CD14-positive monocyte (primary cell): Measurements from ENCODE around the gene CHMP4A. TPM values are rescaled to one million over a fixed set of nuclear protein-coding genes. Genes with fewer than 3 reads are reported as not detected.

Experiments used
- DNase-seq, 3 donors: peaks; one replicate each; pipeline ENCODE4 v3.0.0-alpha.2; 2011 to 2022
- H2AFZ ChIP-seq: 2 replicates; pipeline ENCODE4 v1.6.0; 2012; ENCODE audit warnings: mild to moderate bottlenecking, low read depth, low read length, inconsistent platforms; ENCODE audit not compliant: insufficient read depth, poor library complexity, severe bottlenecking
- H3K27ac ChIP-seq, 2 donors: 1 replicate in 1 of 2; 2 replicates in 1 of 2; pipeline ENCODE4 v1.5.1; 2012 to 2013; ENCODE audit warnings: low read length in 2 of 2, control low read depth in 1 of 2, inconsistent platforms in 1 of 2, low read depth in 1 of 2, mild to moderate bottlenecking in 1 of 2
- H3K27me3 ChIP-seq, 2 donors: one replicate each; pipeline versions ENCODE4 v1.6.0 to v1.6.1; 2011 to 2013; ENCODE audit warnings: low read length in 2 of 2; ENCODE audit not compliant: control insufficient read depth in 2 of 2, insufficient read depth in 2 of 2
- H3K36me3 ChIP-seq, 2 donors: replicated peaks in 1 of 2; 1 replicate in 1 of 2; 2 replicates in 1 of 2; pipeline versions ENCODE4 v1.5.1 to v1.6.1; 2012 to 2013; ENCODE audit warnings: low read length in 2 of 2, control low read depth in 1 of 2, inconsistent platforms in 1 of 2, mild to moderate bottlenecking in 1 of 2; ENCODE audit not compliant: insufficient read depth in 2 of 2, control insufficient read depth in 1 of 2
- H3K4me1 ChIP-seq, 2 donors: 1 replicate in 1 of 2; 2 replicates in 1 of 2; pipeline versions ENCODE4 v1.5.1 to v1.6.1; 2012 to 2013; ENCODE audit warnings: low read length in 2 of 2, control low read depth in 1 of 2, inconsistent platforms in 1 of 2, mild to moderate bottlenecking in 1 of 2, moderate library complexity in 1 of 2; ENCODE audit not compliant: insufficient read depth in 2 of 2, control insufficient read depth in 1 of 2
- H3K4me2 ChIP-seq: replicated peaks from 2 replicates; pipeline ENCODE3; 2012; ENCODE audit warnings: low read length, moderate library complexity, mild to moderate bottlenecking; ENCODE audit not compliant: poor library complexity, severe bottlenecking; ENCODE audit errors: extremely low read depth
- H3K4me3 ChIP-seq, 3 experiments: fragments of 200-600 bp in 1 of 3; sonication (generic) in 1 of 3; replicated peaks in 1 of 3; 1 replicate in 2 of 3; 2 replicates in 1 of 3; pipeline ENCODE4 v1.5.1; 2011 to 2013; ENCODE audit warnings: low read length in 3 of 3, mild to moderate bottlenecking in 3 of 3, control low read depth in 2 of 3, low read depth in 2 of 3, inconsistent platforms in 1 of 3, moderate library complexity in 1 of 3
- H3K79me2 ChIP-seq: 2 replicates; pipeline ENCODE4 v1.6.0; 2012; ENCODE audit warnings: mild to moderate bottlenecking, control low read depth, inconsistent platforms, low read length, moderate library complexity; ENCODE audit not compliant: insufficient read depth
- H3K9ac ChIP-seq: 2 replicates; pipeline ENCODE4 v1.6.0; 2017; ENCODE audit warnings: low read length, mild to moderate bottlenecking; ENCODE audit not compliant: insufficient read depth, poor library complexity, severe bottlenecking
- H3K9me3 ChIP-seq, 2 donors: replicated peaks in 1 of 2; 1 replicate in 1 of 2; 2 replicates in 1 of 2; pipeline versions ENCODE4 v1.5.1 to v1.6.1; 2012 to 2013; ENCODE audit warnings: low read length in 2 of 2, control low read depth in 1 of 2; ENCODE audit not compliant: control insufficient read depth in 1 of 2, insufficient read depth in 1 of 2
- H4K20me1 ChIP-seq: 2 replicates; pipeline ENCODE4 v1.6.0; 2012; ENCODE audit warnings: mild to moderate bottlenecking, low read length, control low read depth, moderate library complexity; ENCODE audit not compliant: insufficient read depth
- H3K27ac Mint-ChIP-seq, 7 donors: one replicate each; pipeline ENCODE4 v1.8.0; 2020; ENCODE audit warnings: mild to moderate bottlenecking in 7 of 7, mixed read lengths in 7 of 7, moderate library complexity in 6 of 7, inconsistent platforms in 2 of 7
- H3K27me3 Mint-ChIP-seq, 3 donors: one replicate each; pipeline ENCODE4 v1.8.0; 2021 to 2022; ENCODE audit warnings: low read depth in 3 of 3, mild to moderate bottlenecking in 3 of 3, mixed read lengths in 3 of 3, moderate library complexity in 3 of 3, inconsistent platforms in 1 of 3
- H3K36me3 Mint-ChIP-seq, 2 donors: one replicate each; pipeline ENCODE4 v1.8.0; 2020; ENCODE audit warnings: mixed read lengths in 2 of 2, inconsistent platforms in 1 of 2, mild to moderate bottlenecking in 1 of 2
- H3K4me1 Mint-ChIP-seq: one replicate; pipeline ENCODE4 v1.8.0; 2020; ENCODE audit warnings: mild to moderate bottlenecking, mixed read lengths
- H3K4me3 Mint-ChIP-seq, 2 donors: one replicate each; pipeline ENCODE4 v1.8.0; 2020; ENCODE audit warnings: mild to moderate bottlenecking in 2 of 2, mixed read lengths in 2 of 2, moderate library complexity in 1 of 2
- H3K9me3 Mint-ChIP-seq, 7 donors: one replicate each; pipeline ENCODE4 v1.8.0; 2020 to 2022; ENCODE audit warnings: mixed read lengths in 7 of 7, mild to moderate bottlenecking in 6 of 7, moderate library complexity in 6 of 7, inconsistent platforms in 2 of 7
- CTCF ChIP-seq: fragments of 200-600 bp; IDR thresholded peaks from one replicate; pipeline ENCODE4 v1.8.0; 2022; ENCODE audit warnings: antibody characterized with exemption, mild to moderate bottlenecking
- WGBS: methylation state at CpG from one replicate; pipeline ENCODE4 v1.1.5; 2013; ENCODE audit warnings: missing lambda C conversion rate; ENCODE audit not compliant: insufficient coverage; 5-methylcytosine and 5-hydroxymethylcytosine counted together
- intact Hi-C, 2 donors: fragments of 100-400 bp; cut with micrococcal nuclease; formaldehyde crosslinking; loops; one replicate each; pipeline versions ENCODE4 v1.15.0 to v1.15.1; 2023
- polyA plus RNA-seq, 3 donors: library from polyadenylated mRNA; depleted of rRNA in 1 of 3; unstranded in 2 of 3; stranded (reverse) in 1 of 3; fragments of 300-500 nt in 2 of 3; fragments of >200 nt in 1 of 3; fragmentation: Illumina TruSeq in 2 of 3; gene quantifications; 1 replicate in 2 of 3; 2 replicates in 1 of 3; pipeline ENCODE4 v1.2.3, GENCODE V29; 2012 to 2021

The CHMP4A gene
- polyA plus RNA-seq, 3 donors: 99.0 to 128 (median 102) TPM

- no peak overlapping the region for H3K27ac Mint-ChIP-seq
- no peaks in the 10 kb centered on the region for H4K20me1 ChIP-seq
- H3K9ac ChIP-seq: no peak overlapping the region
- H3K4me1 ChIP-seq: peaks cover 18 to 21% of the 10 kb centered on the region in 2 donors
- no peak overlapping the region for H3K4me3 ChIP-seq
- peaks cover 0 to 3% (median 1%) of the 10 kb centered on the region in 3 donors for H3K27me3 Mint-ChIP-seq
- no peaks in the 10 kb centered on the region for H3K9me3 Mint-ChIP-seq
- H3K79me2 ChIP-seq: no peaks in the 10 kb centered on the region
- no peaks in the 10 kb centered on the region for H3K27me3 ChIP-seq
- intact Hi-C loops: no loop called here
- DNase-seq: no peak
- peaks cover 20% of the 10 kb centered on the region for H3K4me1 Mint-ChIP-seq
- H3K4me2 ChIP-seq: no peak overlapping the region
- peaks cover 26 to 66% of the 10 kb centered on the region in 2 donors for H3K36me3 ChIP-seq
- no peak overlapping the region for H3K4me3 Mint-ChIP-seq
- 94% methylated on average over 11 of the region's 11 CpGs for WGBS
- H3K9me3 ChIP-seq: no peaks in the 10 kb centered on the region
- H2AFZ ChIP-seq: no peak overlapping the region
- H3K36me3 Mint-ChIP-seq: peaks cover 49 to 68% of the 10 kb centered on the region in 2 donors
- no peak for TF ChIP-seq CTCF
- H3K27ac ChIP-seq: no peak overlapping the region
Measured at GRCh38 chr14:24185741-24186140, 27.5 kb downstream of the CHMP4A start.

GRCh38 chr14:24185026-24185425, 28.3 kb downstream of the CHMP4A start:
- Mint-ChIP-seq H3K27me3 (peaks cover 0 to 3% (median 1%) of the 10 kb centered on the region in 3 donors), H3K4me1 (peaks cover 20% of the 10 kb centered on the region), H3K27ac (peak overlapping the region in 2 of 7 donors; percentile 38 to 66), H3K4me3 (no peak overlapping the region), H3K36me3 (peaks cover 52 to 69% of the 10 kb centered on the region in 2 donors), H3K9me3 (no peaks in the 10 kb centered on the region)
- Histone ChIP-seq H3K9ac (no peak overlapping the region), H2AFZ (no peak overlapping the region), H3K9me3 (no peaks in the 10 kb centered on the region), H4K20me1 (no peaks in the 10 kb centered on the region), H3K4me1 (peaks cover 18 to 21% of the 10 kb centered on the region in 2 donors), H3K36me3 (peaks cover 33 to 67% of the 10 kb centered on the region in 2 donors), H3K79me2 (no peaks in the 10 kb centered on the region), H3K4me2 (no peak overlapping the region), H3K27ac (no peak overlapping the region), H3K4me3 (no peak overlapping the region), H3K27me3 (no peaks in the 10 kb centered on the region)
- TF ChIP-seq CTCF: no peak
- intact Hi-C loops: no loop called here
- DNase-seq: no peak
- 98% methylated on average over 5 of the region's 7 CpGs for WGBS
